HepG2 (cell line): ENCODE measurements around the gene ZBTB45. TPM values are rescaled to one million over a fixed set of nuclear protein-coding genes. Genes with fewer than 3 reads are reported as not detected.

Experiments
- CREB1 ChIP-seq, 2 experiments: fragments of 450-650 bp in 1 of 2; IDR thresholded peaks; 2 replicates each; pipeline ENCODE4 v1.6.1; 2016 to 2017; ENCODE audit warnings: control low read depth in 1 of 2, mild to moderate bottlenecking in 1 of 2, missing compliant biosample characterization in 1 of 2, missing genetic modification characterization in 1 of 2
- GATA4 ChIP-seq: sonication (generic); IDR thresholded peaks from 2 replicates; pipeline ENCODE4 v1.6.1; 2016; ENCODE audit warnings: antibody characterized with exemption, low read depth, borderline replicate concordance
- GTF3A ChIP-seq: sonication (generic); formaldehyde crosslinking; conservative IDR thresholded peaks from 2 replicates; pipeline ENCODE4 v1.4.0; 2020; ENCODE audit warnings: mild to moderate bottlenecking, missing genetic modification reagents
- KDM1A ChIP-seq: IDR thresholded peaks from 2 replicates; pipeline ENCODE4 v1.6.1; 2016; ENCODE audit warnings: missing compliant biosample characterization
- KLF15 ChIP-seq: sonication (generic); formaldehyde crosslinking; IDR thresholded peaks from 2 replicates; pipeline ENCODE4 v1.8.1; 2023; ENCODE audit warnings: borderline replicate concordance, mild to moderate bottlenecking, inconsistent platforms, missing genetic modification reagents, mixed read lengths
- POLR2G ChIP-seq: fragments of 200-400 bp; formaldehyde crosslinking; IDR thresholded peaks from 2 replicates; pipeline ENCODE4 v1.6.1; 2018; ENCODE audit warnings: mild to moderate bottlenecking, low read depth, low read length, moderate library complexity
- ZBTB14 ChIP-seq: sonication (generic); formaldehyde crosslinking; IDR thresholded peaks from 2 replicates; pipeline ENCODE4 v1.4.0; 2020; ENCODE audit warnings: missing genetic modification reagents
- ZBTB25 ChIP-seq: IDR thresholded peaks from 2 replicates; pipeline ENCODE4 v1.6.1; 2018; ENCODE audit warnings: missing genetic modification reagents
- ZBTB7A ChIP-seq: sonication (generic); formaldehyde crosslinking; IDR thresholded peaks from 2 replicates; pipeline ENCODE4 v1.8.0; 2022; ENCODE audit warnings: mild to moderate bottlenecking, missing genetic modification reagents
- ZFP36L2 ChIP-seq: sonication (generic); formaldehyde crosslinking; IDR thresholded peaks from 2 replicates; pipeline ENCODE4 v1.4.0; 2020; ENCODE audit warnings: missing genetic modification reagents
- ZHX2 ChIP-seq, 2 experiments: sonication (generic) in 1 of 2; formaldehyde crosslinking in 1 of 2; IDR thresholded peaks; 2 replicates each; pipeline versions ENCODE4 v1.6.1 to v1.9.0; 2014 to 2022; ENCODE audit warnings: antibody characterized with exemption in 1 of 2, borderline replicate concordance in 1 of 2, inconsistent platforms in 1 of 2, low read depth in 1 of 2, missing genetic modification reagents in 1 of 2
- ZNF264 ChIP-seq: sonication (generic); formaldehyde crosslinking; IDR thresholded peaks from 2 replicates; pipeline ENCODE4 v1.4.0; 2020; ENCODE audit warnings: missing genetic modification reagents
- ZNF3 ChIP-seq: IDR thresholded peaks from 2 replicates; pipeline ENCODE4 v1.7.0; 2017; ENCODE audit warnings: inconsistent platforms
- ZNF503 ChIP-seq: sonication (generic); formaldehyde crosslinking; IDR thresholded peaks from 2 replicates; pipeline ENCODE4 v1.4.0; 2020; ENCODE audit warnings: missing genetic modification reagents
- ZNF660 ChIP-seq: sonication (generic); formaldehyde crosslinking; IDR thresholded peaks from 2 replicates; pipeline ENCODE4 v1.5.1; 2020; ENCODE audit warnings: mild to moderate bottlenecking, low read depth, missing genetic modification reagents, borderline replicate concordance
- ZNF75D ChIP-seq: sonication (generic); formaldehyde crosslinking; IDR thresholded peaks from 2 replicates; pipeline ENCODE4 v1.8.1; 2023; ENCODE audit warnings: missing genetic modification reagents, mild to moderate bottlenecking, borderline replicate concordance
- ZNF780A ChIP-seq: sonication (generic); formaldehyde crosslinking; IDR thresholded peaks from 2 replicates; pipeline ENCODE4 v1.8.0; 2022; ENCODE audit warnings: mild to moderate bottlenecking, missing genetic modification reagents, moderate library complexity
- ZNF816 ChIP-seq: sonication (generic); formaldehyde crosslinking; IDR thresholded peaks from 2 replicates; pipeline ENCODE4 v1.8.0; 2022; ENCODE audit warnings: missing genetic modification reagents, mild to moderate bottlenecking, borderline replicate concordance
- polyA plus RNA-seq, 8 experiments: library from polyadenylated mRNA; depleted of rRNA in 3 of 8; stranded (reverse) in 7 of 8; unstranded in 1 of 8; fragments of >200 nt; fragmentation: Illumina TruSeq in 4 of 8; extraction: Trizol in 4 of 8; gene quantifications; 2 replicates each; pipeline versions ENCODE4 v1.2.1 to v1.2.3, GENCODE V29; 2011 to 2016; ENCODE audit warnings: low read depth in 4 of 8, missing spikeins in 1 of 8, mixed read lengths in 1 of 8; ENCODE audit not compliant: insufficient read depth in 1 of 8
- total RNA-seq, 5 experiments: library from RNA; depleted of rRNA; stranded (reverse); fragments of >200 nt; fragmentation: Illumina TruSeq; extraction: Trizol; gene quantifications; 2 replicates each; pipeline ENCODE4 v1.2.3, GENCODE V29; 2016; ENCODE audit warnings: low read depth in 1 of 5

Gene ZBTB45
- total and polyA plus RNA-seq, 2 of the 13 experiments (the other 11 are each of a cell fraction or from before 2014, with no cell fraction given): 3.0 to 3.7 TPM

- peak; percentile 96 for TF ChIP-seq ZHX2 (IDR thresholded peaks at IDR 0.05; ENCODE audit: low read depth)
- TF ChIP-seq ZHX2 (CRISPR knock-in tag; IDR thresholded peaks at IDR 0.05; ENCODE audit: borderline replicate concordance): peak; percentile 74; the same call in 1 of the 2 replicates
- no peak for TF ChIP-seq ZNF660
- TF ChIP-seq ZNF264: peak; percentile 72
- 0 out of 2 replicates have a peak, but pooled peaks have one; percentile 10 for TF ChIP-seq GATA4
- peak; percentile 56 for TF ChIP-seq ZNF503
- no peak for TF ChIP-seq ZNF75D
- peak; percentile 91 for TF ChIP-seq CREB1 (IDR thresholded peaks at IDR 0.05)
- TF ChIP-seq CREB1 (CRISPR knock-in tag; IDR thresholded peaks at IDR 0.05): peak; percentile 92
- 0 out of 2 replicates have a peak, but pooled peaks have one; percentile 17 for TF ChIP-seq ZNF780A (CRISPR knock-in tag)
- no peak for TF ChIP-seq ZFP36L2 (CRISPR knock-in tag)
- peak; percentile 64 for TF ChIP-seq POLR2G
- peak; percentile 50; the same call in 1 of the 2 replicates for TF ChIP-seq ZBTB14 (CRISPR knock-in tag)
- TF ChIP-seq GTF3A (CRISPR knock-in tag): no peak; the same call in 1 of the 2 replicates
- no peak for TF ChIP-seq ZNF3 (CRISPR knock-in tag)
- TF ChIP-seq KDM1A (CRISPR knock-in tag): no peak
- peak; percentile 74 for TF ChIP-seq ZNF816 (CRISPR knock-in tag)
- no peak for TF ChIP-seq ZBTB7A (CRISPR knock-in tag)
- TF ChIP-seq ZBTB25 (CRISPR knock-in tag): peak; percentile 77; the same call in 1 of the 2 replicates
- 0 out of 2 replicates have a peak, but pooled peaks have one; percentile 33 for TF ChIP-seq KLF15
Measured at GRCh38 chr19:58558623-58559274, 39.1 kb upstream of the ZBTB45 start (continued).
